Lung (tissue), 12 donors: ENCODE results near the gene CFH. TPM values are rescaled to one million over a fixed set of nuclear protein-coding genes. Genes with fewer than 3 reads are reported as not detected.

Experiments
- ATAC-seq: fragments of 200-7000 bp; cut with Tn5 transposase; one replicate; pipeline ENCODE4 v1.9.1; 2020; ENCODE audit warnings: moderate number of reproducible peaks; ENCODE audit not compliant: insufficient read depth, low FRiP score
- DNase-seq, 3 donors: peaks; one replicate each; pipeline ENCODE4 v3.0.0-alpha.2; 2013 to 2017
- H3K27ac ChIP-seq, 2 donors: one replicate each; pipeline ENCODE4 v1.5.1; 2013; ENCODE audit warnings: mild to moderate bottlenecking in 2 of 2, moderate library complexity in 2 of 2, control low read depth in 1 of 2, inconsistent platforms in 1 of 2, low read depth in 1 of 2, low read length in 1 of 2
- H3K27me3 ChIP-seq, 3 donors: one replicate each; pipeline ENCODE4 v1.5.1; 2013; ENCODE audit warnings: low read length in 2 of 3; ENCODE audit not compliant: control insufficient read depth in 3 of 3, insufficient read depth in 3 of 3
- H3K36me3 ChIP-seq, 4 donors: one replicate each; pipeline ENCODE4 v1.5.1; 2013; ENCODE audit warnings: low read length in 4 of 4, mild to moderate bottlenecking in 1 of 4, moderate library complexity in 1 of 4; ENCODE audit not compliant: control insufficient read depth in 4 of 4, insufficient read depth in 4 of 4
- H3K4me1 ChIP-seq, 5 donors: one replicate each; pipeline ENCODE4 v1.5.1; 2013; ENCODE audit warnings: low read length in 5 of 5, mild to moderate bottlenecking in 2 of 5, moderate library complexity in 1 of 5; ENCODE audit not compliant: control insufficient read depth in 5 of 5, insufficient read depth in 5 of 5
- H3K4me3 ChIP-seq: one replicate; pipeline ENCODE4 v1.5.1; 2013; ENCODE audit warnings: mild to moderate bottlenecking, control low read depth, moderate library complexity
- H3K9ac ChIP-seq, 2 donors: one replicate each; pipeline ENCODE4 v1.5.1; 2013; ENCODE audit warnings: low read length in 2 of 2, control low read depth in 1 of 2; ENCODE audit not compliant: insufficient read depth in 1 of 2
- H3K9me3 ChIP-seq, 4 donors: one replicate each; pipeline ENCODE4 v1.5.1; 2013; ENCODE audit warnings: low read length in 3 of 4, mild to moderate bottlenecking in 1 of 4, moderate library complexity in 1 of 4; ENCODE audit not compliant: control insufficient read depth in 4 of 4, insufficient read depth in 3 of 4
- WGBS, 2 donors: extraction: QIAGEN DNeasy Blood & Tissue Kit; methylation state at CpG; one replicate each; pipeline ENCODE4 v1.1.7; 2013; 5-methylcytosine and 5-hydroxymethylcytosine counted together
- polyA plus RNA-seq, 2 donors: library from polyadenylated mRNA; stranded (reverse); fragments of 200-250 nt; gene quantifications; one replicate each; pipeline ENCODE4 v1.2.1, GENCODE V29; 2013
- total RNA-seq, 2 donors: library from RNA; depleted of rRNA in 1 of 2; stranded (reverse); fragments of >200 nt in 1 of 2; gene quantifications; one replicate each; pipeline ENCODE4 v1.2.1, GENCODE V29; 2014 to 2021
- TF ChIP-seq, protein P1 (sequence below): IDR thresholded peaks from 2 replicates; pipeline ENCODE4 v1.5.1; 2012; ENCODE audit warnings: mild to moderate bottlenecking; ENCODE audit errors: control extremely low read depth, extremely low read depth
- donor health status: control.
- donor health status: control.
- donor health status: Bipolar disorder and iron deficiency.
- donor health status: healthy.
- donor health status: DM: yes; HTN: yes; CAD: no.

The CFH gene
- total and polyA plus RNA-seq, 4 donors = 26.8 to 185 (median 62.7) TPM

DNA sequence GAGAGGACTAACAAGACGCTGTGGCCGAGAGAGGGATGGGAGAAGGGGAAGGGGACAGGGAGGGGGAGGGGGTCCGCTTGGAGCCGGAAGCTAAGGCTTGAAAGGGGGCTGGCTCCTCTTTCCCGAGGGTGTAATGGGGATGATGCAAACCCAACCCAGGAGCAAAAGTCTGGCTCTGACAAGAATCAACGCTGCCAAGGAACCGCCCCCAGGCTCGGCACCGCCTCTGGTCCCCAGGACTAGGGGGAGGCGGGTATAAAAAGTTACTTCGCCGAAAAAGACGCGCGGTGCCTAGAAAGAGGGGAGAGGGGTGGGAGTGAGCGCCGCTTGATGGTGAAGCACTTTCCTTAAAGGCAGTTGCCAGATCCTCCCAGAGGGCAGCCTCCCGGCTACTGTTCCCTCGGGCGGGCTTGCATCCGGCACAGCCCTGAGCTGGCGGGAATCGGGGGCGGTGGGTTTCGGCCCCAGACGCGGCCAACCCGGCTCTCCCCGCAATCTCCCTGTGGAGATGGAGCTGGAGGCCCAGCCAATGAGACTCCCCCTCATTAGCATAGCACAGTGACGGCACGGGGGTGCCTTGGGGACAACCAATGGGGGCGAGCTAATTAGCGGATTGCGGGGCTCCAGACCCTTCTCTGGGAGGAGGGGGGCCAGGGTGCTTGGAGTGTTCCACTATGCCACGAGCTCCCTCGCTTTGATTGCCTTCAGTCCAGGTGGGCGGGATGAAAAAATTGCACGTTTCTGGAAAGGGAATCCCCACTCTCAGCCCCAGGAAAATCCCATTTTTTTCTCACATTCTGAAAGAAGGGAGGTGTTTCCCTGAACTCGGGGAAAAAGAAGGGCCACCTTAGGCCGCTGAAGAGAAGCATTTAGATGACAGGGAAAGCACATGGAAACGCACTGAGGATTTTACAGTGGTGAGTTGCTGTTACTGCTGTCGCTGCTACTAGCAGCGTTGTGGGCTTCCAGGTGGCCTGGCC, 43.2 kb upstream of the CFH start, which contains the start of gene KCNT2:
KCNT2 (minus strand) TSS at position 51 of the 980 bp plus-strand sequence. CDS start 131 bp downstream, outside the sequence.
- 1 to 2% methylated on average over 43 of the region's 43 CpGs for WGBS, 2 donors
- peak; percentile 68 for ATAC-seq
- DNase-seq = peak; percentile 89 to 91 (median 89)
- Histone ChIP-seq H3K9me3 (no peaks in the 10 kb centered on the region), H3K27ac (peak within 1 kb of the TSS in 1 of 2 donors; percentile 35), H3K36me3 (no peaks in the 10 kb centered on the region), H3K9ac (peak within 1 kb of the TSS; percentile 82 to 84), H3K4me3 (peak within 1 kb of the TSS; percentile 33), H3K4me1 (peaks cover 0 to 15% (median 3%) of the 10 kb centered on the region in 5 donors), H3K27me3 (no peaks in the 10 kb centered on the region)
- TF ChIP-seq, protein P1, sequence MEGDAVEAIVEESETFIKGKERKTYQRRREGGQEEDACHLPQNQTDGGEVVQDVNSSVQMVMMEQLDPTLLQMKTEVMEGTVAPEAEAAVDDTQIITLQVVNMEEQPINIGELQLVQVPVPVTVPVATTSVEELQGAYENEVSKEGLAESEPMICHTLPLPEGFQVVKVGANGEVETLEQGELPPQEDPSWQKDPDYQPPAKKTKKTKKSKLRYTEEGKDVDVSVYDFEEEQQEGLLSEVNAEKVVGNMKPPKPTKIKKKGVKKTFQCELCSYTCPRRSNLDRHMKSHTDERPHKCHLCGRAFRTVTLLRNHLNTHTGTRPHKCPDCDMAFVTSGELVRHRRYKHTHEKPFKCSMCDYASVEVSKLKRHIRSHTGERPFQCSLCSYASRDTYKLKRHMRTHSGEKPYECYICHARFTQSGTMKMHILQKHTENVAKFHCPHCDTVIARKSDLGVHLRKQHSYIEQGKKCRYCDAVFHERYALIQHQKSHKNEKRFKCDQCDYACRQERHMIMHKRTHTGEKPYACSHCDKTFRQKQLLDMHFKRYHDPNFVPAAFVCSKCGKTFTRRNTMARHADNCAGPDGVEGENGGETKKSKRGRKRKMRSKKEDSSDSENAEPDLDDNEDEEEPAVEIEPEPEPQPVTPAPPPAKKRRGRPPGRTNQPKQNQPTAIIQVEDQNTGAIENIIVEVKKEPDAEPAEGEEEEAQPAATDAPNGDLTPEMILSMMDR = no peak

DNA sequence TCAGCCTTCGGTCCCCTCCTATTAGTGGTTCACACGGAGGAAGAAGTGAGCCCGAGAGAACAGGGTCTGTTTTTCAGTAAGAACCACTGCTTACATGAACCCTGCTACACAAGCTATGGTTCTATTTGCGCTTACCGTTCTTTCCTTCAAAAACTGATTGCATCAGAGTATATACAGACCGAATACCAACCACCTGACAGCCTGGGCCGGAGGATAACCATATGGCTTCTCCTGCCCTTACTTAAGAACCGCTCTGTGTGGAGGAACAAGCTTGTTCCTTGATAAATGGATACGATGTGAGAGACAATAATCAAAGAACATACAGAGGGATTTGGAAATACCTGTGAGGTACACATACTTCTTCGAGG, 42.5 kb upstream of the CFH start:
- DNase-seq (no peak), ATAC-seq (no peak)
- H3K9ac ChIP-seq = peak overlapping the region in 1 of 2 donors; percentile 84
- H3K27me3 ChIP-seq = no peaks in the 10 kb centered on the region
- WGBS, 2 donors = 29 to 32% methylated on average over 10 of the region's 10 CpGs
- H3K4me3 ChIP-seq = no peak overlapping the region
- H3K27ac ChIP-seq = peak overlapping the region in 1 of 2 donors; percentile 35
- H3K36me3 ChIP-seq = no peaks in the 10 kb centered on the region
- H3K4me1 ChIP-seq = peaks cover 0 to 15% (median 3%) of the 10 kb centered on the region in 5 donors
- H3K9me3 ChIP-seq = no peaks in the 10 kb centered on the region
- TF ChIP-seq, protein P1 = no peak

DNA sequence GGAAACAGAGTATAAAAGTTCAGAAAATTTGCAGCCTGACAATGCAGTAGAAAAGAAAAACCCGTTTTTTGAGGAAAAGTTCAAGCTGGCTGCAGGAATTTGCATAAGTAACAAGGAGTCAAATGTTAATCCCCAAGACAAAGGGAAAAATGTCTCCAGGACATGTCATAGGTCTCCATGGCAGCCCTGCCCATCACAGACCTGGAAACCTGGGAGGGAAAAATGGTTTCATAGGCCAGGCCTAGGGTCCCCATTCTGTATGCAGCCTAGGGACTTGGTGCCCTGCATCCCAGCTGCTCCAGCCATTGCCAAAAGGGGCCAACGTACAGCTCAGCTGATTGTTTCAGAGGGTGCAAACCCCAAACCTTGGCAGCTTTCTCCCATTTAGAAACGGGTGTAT, 40.0 kb upstream of the CFH start:
- no peak overlapping the region for H3K27ac ChIP-seq
- H3K9me3 ChIP-seq = no peaks in the 10 kb centered on the region
- H3K9ac ChIP-seq = no peak overlapping the region
- H3K27me3 ChIP-seq = no peaks in the 10 kb centered on the region
- no peak for ATAC-seq
- H3K36me3 ChIP-seq = no peaks in the 10 kb centered on the region
- 77 to 85% methylated on average over 3 of the region's 3 CpGs for WGBS, 2 donors
- TF ChIP-seq, protein P1 = no peak
- H3K4me3 ChIP-seq = no peak overlapping the region
- DNase-seq = no peak
- peaks cover 0 to 15% (median 3%) of the 10 kb centered on the region in 5 donors for H3K4me1 ChIP-seq
